ENCODE measurements around the gene BACE2.

DNA sequence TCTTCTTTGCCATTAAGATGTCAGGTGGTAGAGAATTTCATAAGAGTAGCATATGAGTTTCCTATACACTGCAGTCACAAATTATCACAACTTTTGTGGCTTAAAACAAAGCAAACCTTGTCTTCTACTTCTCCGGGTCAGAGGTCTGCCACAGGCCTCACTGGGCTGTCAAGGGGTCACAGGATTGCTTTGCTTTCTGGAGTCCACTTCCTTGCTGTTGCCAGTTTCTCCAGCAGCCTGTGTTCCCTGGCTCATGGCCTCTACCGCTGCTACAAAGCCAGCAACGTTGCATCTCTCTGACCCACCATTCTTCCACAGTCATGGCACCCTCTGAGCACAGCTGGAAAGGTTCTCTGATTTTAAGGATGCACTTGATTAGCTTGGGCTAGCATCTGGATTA is 6.5 kb upstream of the BACE2 start:
- TF ChIP-seq, protein P1, sequence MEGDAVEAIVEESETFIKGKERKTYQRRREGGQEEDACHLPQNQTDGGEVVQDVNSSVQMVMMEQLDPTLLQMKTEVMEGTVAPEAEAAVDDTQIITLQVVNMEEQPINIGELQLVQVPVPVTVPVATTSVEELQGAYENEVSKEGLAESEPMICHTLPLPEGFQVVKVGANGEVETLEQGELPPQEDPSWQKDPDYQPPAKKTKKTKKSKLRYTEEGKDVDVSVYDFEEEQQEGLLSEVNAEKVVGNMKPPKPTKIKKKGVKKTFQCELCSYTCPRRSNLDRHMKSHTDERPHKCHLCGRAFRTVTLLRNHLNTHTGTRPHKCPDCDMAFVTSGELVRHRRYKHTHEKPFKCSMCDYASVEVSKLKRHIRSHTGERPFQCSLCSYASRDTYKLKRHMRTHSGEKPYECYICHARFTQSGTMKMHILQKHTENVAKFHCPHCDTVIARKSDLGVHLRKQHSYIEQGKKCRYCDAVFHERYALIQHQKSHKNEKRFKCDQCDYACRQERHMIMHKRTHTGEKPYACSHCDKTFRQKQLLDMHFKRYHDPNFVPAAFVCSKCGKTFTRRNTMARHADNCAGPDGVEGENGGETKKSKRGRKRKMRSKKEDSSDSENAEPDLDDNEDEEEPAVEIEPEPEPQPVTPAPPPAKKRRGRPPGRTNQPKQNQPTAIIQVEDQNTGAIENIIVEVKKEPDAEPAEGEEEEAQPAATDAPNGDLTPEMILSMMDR (conservative IDR thresholded peaks at IDR 0.05 in 1 of 2, IDR thresholded peaks at IDR 0.05 in 1 of 2; ENCODE audit: extremely low read depth in 1 of 2, insufficient read depth in 1 of 2, low read depth in 1 of 2, low read length in 2 of 2) = no peak
- TF ChIP-seq EZH2 (IDR thresholded peaks at IDR 0.05; ENCODE audit: borderline replicate concordance, low read length) = no peak

All from mammary epithelial cell (primary cell).